Lower leg skin (tissue), 3 donors: ENCODE measurements around the gene SNRNP70.

Experiments
- POLR2A ChIP-seq, 2 donors: fragments of 450-650 bp; IDR thresholded peaks; one replicate each; pipeline ENCODE4 v1.6.1; 2016 to 2017; ENCODE audit warnings: antibody characterized with exemption in 2 of 2, mild to moderate bottlenecking in 1 of 2, moderate library complexity in 1 of 2
- TF ChIP-seq, protein P1 (sequence below), 3 donors: fragments of 450-650 bp; IDR thresholded peaks; one replicate each; pipeline ENCODE4 v1.5.1; 2016; ENCODE audit warnings: antibody characterized with exemption in 3 of 3, mild to moderate bottlenecking in 3 of 3, moderate library complexity in 2 of 3

DNA sequence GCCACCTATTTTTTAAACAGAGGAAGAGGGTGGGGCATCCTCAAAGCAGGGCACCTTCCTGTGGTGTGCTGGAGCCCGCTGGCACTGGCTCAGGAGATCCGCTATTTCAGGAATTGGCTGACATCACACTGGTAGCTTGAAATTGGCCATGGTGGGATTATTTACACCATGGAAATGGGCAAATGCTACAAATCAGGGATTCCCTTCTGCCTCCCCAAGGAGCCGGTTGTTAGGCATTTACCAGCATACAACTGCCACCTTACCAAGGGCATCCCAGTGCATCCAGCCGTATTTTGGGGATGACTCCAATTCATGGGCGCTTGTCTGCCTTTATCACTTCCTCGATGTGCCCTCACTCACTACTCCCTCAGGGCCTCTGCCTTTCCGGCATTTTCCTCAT, 55.7 kb downstream of the SNRNP70 start:
- TF ChIP-seq, protein P1, sequence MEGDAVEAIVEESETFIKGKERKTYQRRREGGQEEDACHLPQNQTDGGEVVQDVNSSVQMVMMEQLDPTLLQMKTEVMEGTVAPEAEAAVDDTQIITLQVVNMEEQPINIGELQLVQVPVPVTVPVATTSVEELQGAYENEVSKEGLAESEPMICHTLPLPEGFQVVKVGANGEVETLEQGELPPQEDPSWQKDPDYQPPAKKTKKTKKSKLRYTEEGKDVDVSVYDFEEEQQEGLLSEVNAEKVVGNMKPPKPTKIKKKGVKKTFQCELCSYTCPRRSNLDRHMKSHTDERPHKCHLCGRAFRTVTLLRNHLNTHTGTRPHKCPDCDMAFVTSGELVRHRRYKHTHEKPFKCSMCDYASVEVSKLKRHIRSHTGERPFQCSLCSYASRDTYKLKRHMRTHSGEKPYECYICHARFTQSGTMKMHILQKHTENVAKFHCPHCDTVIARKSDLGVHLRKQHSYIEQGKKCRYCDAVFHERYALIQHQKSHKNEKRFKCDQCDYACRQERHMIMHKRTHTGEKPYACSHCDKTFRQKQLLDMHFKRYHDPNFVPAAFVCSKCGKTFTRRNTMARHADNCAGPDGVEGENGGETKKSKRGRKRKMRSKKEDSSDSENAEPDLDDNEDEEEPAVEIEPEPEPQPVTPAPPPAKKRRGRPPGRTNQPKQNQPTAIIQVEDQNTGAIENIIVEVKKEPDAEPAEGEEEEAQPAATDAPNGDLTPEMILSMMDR (IDR thresholded peaks at IDR 0.05), result no peak
- no peak for TF ChIP-seq POLR2A (IDR thresholded peaks at IDR 0.05)
